Pancreas (tissue), 10 donors: ENCODE results near the gene PDLIM5. TPM values are rescaled to one million over a fixed set of nuclear protein-coding genes. Genes with fewer than 3 reads are reported as not detected.

ENCODE experiments used
- ATAC-seq, 4 donors: fragments of 200-7000 bp; cut with Tn5 transposase; one replicate each; pipeline versions ENCODE4 v1.8.0 to v1.9.1; 2020; ENCODE audit warnings: mild to moderate bottlenecking in 4 of 4, moderate library complexity in 4 of 4
- DNase-seq, 6 donors: peaks; one replicate each; pipeline ENCODE4 v3.0.0-alpha.2; 2020
- FAIRE-seq: peaks from 2 replicates; lab custom pipeline; 2012; peaks lifted over from hg19 to GRCh38; lab: Jason Lieb, UNC
- H3K27ac ChIP-seq, 4 donors: fragments of 200-600 bp; sonication (generic); 1 replicate in 3 of 4; 2 replicates in 1 of 4; pipeline versions ENCODE4 v1.5.0 to v1.8.0; 2020
- H3K27me3 ChIP-seq, 4 donors: fragments of 200-600 bp; one replicate each; pipeline ENCODE4 v1.8.0; 2021
- H3K36me3 ChIP-seq, 3 donors: fragments of 200-600 bp; sonication (generic) in 1 of 3; one replicate each; pipeline versions ENCODE4 v1.5.0 to v1.8.0; 2020 to 2021
- H3K4me1 ChIP-seq, 3 donors: fragments of 200-600 bp; one replicate each; pipeline ENCODE4 v1.8.0; 2021
- H3K4me3 ChIP-seq, 4 donors: fragments of 200-600 bp; sonication (generic) in 2 of 4; one replicate each; pipeline versions ENCODE4 v1.5.0 to v1.8.0; 2020 to 2021
- H3K9me3 ChIP-seq, 4 donors: fragments of 200-600 bp; one replicate each; pipeline ENCODE4 v1.8.0; 2021
- CTCF ChIP-seq, 4 donors: fragments of 200-600 bp; sonication (generic) in 3 of 4; IDR thresholded peaks; one replicate each; pipeline versions ENCODE4 v1.5.0 to v1.8.0; 2021; ENCODE audit warnings: antibody characterized with exemption in 4 of 4
- whole genome bisulfite sequencing, 2 donors: extraction: QIAGEN DNeasy Blood & Tissue Kit; methylation state at CpG; one replicate each; pipeline ENCODE4 v1.1.7; 2013; 5-methylcytosine and 5-hydroxymethylcytosine counted together
- intact Hi-C, 3 donors: fragments of 100-400 bp; cut with DNase I; formaldehyde crosslinking; loops; one replicate each; pipeline versions ENCODE4 v1.11.1 to v1.14.2; 2022
- polyA plus RNA-seq, 2 donors: library from polyadenylated mRNA; stranded (reverse); fragments of 200-250 nt; gene quantifications; one replicate each; pipeline ENCODE4 v1.2.3, GENCODE V29; 2013
- total RNA-seq, 6 donors: library from RNA; stranded (reverse); fragmentation: NEBNext Ultra II Directional in 4 of 6; extraction: Animal tissue kit (Norgen Biotek cat#: 25700) in 4 of 6; gene quantifications; one replicate each; pipeline versions ENCODE4 v1.2.1 to v1.2.4, GENCODE V29; 2021 to 2023
- donor health status: healthy with polysubstance abuse.
- donor health status: DM: no; HTN: no; CAD: no; lungs with moderate emphysema.
- donor health status: DM: no; HTN: no; CAD: no.
- donor health status: control.
- donor health status: control.
- donor health status: Bipolar disorder and iron deficiency.
- donor health status: DM: yes; HTN: yes; CAD: no.
- donor health status: DM: no; HTN: no; CAD: no.
- donor health status: DM: no; HTN: no; CAD: no.
- donor health status: DM: yes; HTN: yes; CAD: no.

Gene PDLIM5
- total and polyA plus RNA-seq, 8 donors = 13.2 to 99.0 (median 49.8) TPM

- Histone ChIP-seq H3K27ac (peak overlapping the region; percentile 30 to 96 (median 94)), H3K36me3 (peaks cover 0 to 6% (median 0%) of the 10 kb centered on the region in 3 donors), H3K27me3 (no peaks in the 10 kb centered on the region), H3K9me3 (no peaks in the 10 kb centered on the region), H3K4me1 (peaks cover 24 to 42% (median 31%) of the 10 kb centered on the region in 3 donors), H3K4me3 (peak overlapping the region in 2 of 4 donors; percentile 83 to 96)
- FAIRE-seq (no peak), DNase-seq (peak; percentile 47 to 80 (median 75)), ATAC-seq (peak; percentile 21 to 57 (median 32))
- intact Hi-C loops = no loop called here
- WGBS, 2 donors = 6 to 13% methylated on average over 3 of the region's 3 CpGs
- TF ChIP-seq CTCF (IDR thresholded peaks at IDR 0.05) = no peak
Observed at GRCh38 chr4:94455081-94455480, 3.3 kb downstream of the PDLIM5 start.

- H3K36me3 ChIP-seq = peaks cover 0 to 6% (median 0%) of the 10 kb centered on the region in 3 donors
- peaks cover 28 to 47% (median 36%) of the 10 kb centered on the region in 3 donors for H3K4me1 ChIP-seq
- no peak for DNase-seq
- H3K27me3 ChIP-seq = no peaks in the 10 kb centered on the region
- FAIRE-seq = no peak
- no peak overlapping the region for H3K4me3 ChIP-seq
- ATAC-seq = peak in 1 of 4 donors; percentile 27
- no peak overlapping the region for H3K27ac ChIP-seq
- no peak for TF ChIP-seq CTCF (IDR thresholded peaks at IDR 0.05)
- intact Hi-C loops = no loop called here
- H3K9me3 ChIP-seq = no peaks in the 10 kb centered on the region
- 0 to 3% methylated on average over 1 of the region's 1 CpG for WGBS, 2 donors
Observed at GRCh38 chr4:94457692-94458106, 6.0 kb downstream of the PDLIM5 start.

GRCh38 chr4:94458682-94459081, 6.9 kb downstream of the PDLIM5 start:
- H3K9me3 ChIP-seq = no peaks in the 10 kb centered on the region
- H3K4me1 ChIP-seq = peaks cover 30 to 51% (median 36%) of the 10 kb centered on the region in 3 donors
- H3K27ac ChIP-seq = no peak overlapping the region
- DNase-seq (no peak), ATAC-seq (no peak), FAIRE-seq (no peak)
- H3K4me3 ChIP-seq = no peak overlapping the region
- TF ChIP-seq CTCF (IDR thresholded peaks at IDR 0.05) = no peak
- WGBS, 2 donors = 67 to 76% methylated on average over 3 of the region's 3 CpGs
- peaks cover 0 to 6% (median 0%) of the 10 kb centered on the region in 3 donors for H3K36me3 ChIP-seq
- no peaks in the 10 kb centered on the region for H3K27me3 ChIP-seq
- intact Hi-C loops = no loop called here

- FAIRE-seq = no peak
- DNase-seq = no peak
- 64 to 65% methylated on average over 4 of the region's 4 CpGs for WGBS, 2 donors
- no peak for ATAC-seq
- no peak for TF ChIP-seq CTCF (IDR thresholded peaks at IDR 0.05)
- intact Hi-C loops = no loop called here
- Histone ChIP-seq H3K36me3 (peaks cover 0 to 6% (median 0%) of the 10 kb centered on the region in 3 donors), H3K27me3 (no peaks in the 10 kb centered on the region), H3K4me1 (peaks cover 31 to 60% (median 42%) of the 10 kb centered on the region in 3 donors), H3K4me3 (no peak overlapping the region), H3K27ac (no peak overlapping the region), H3K9me3 (no peaks in the 10 kb centered on the region)
Observed at GRCh38 chr4:94459462-94460161, 7.9 kb downstream of the PDLIM5 start.

- Histone ChIP-seq H3K9me3 (no peaks in the 10 kb centered on the region), H3K27me3 (no peaks in the 10 kb centered on the region), H3K36me3 (no peaks in the 10 kb centered on the region), H3K4me3 (no peak overlapping the region), H3K4me1 (peaks cover 33 to 53% (median 39%) of the 10 kb centered on the region in 3 donors), H3K27ac (no peak overlapping the region)
- WGBS, 2 donors = 96 to 97% methylated on average over 2 of the region's 2 CpGs
- intact Hi-C loops = no loop called here
- TF ChIP-seq CTCF (IDR thresholded peaks at IDR 0.05) = no peak
- FAIRE-seq (no peak), ATAC-seq (no peak), DNase-seq (no peak)
Observed at GRCh38 chr4:94461506-94461905, 9.8 kb downstream of the PDLIM5 start.
